ENCODE data around the gene SLC25A23.

DNA sequence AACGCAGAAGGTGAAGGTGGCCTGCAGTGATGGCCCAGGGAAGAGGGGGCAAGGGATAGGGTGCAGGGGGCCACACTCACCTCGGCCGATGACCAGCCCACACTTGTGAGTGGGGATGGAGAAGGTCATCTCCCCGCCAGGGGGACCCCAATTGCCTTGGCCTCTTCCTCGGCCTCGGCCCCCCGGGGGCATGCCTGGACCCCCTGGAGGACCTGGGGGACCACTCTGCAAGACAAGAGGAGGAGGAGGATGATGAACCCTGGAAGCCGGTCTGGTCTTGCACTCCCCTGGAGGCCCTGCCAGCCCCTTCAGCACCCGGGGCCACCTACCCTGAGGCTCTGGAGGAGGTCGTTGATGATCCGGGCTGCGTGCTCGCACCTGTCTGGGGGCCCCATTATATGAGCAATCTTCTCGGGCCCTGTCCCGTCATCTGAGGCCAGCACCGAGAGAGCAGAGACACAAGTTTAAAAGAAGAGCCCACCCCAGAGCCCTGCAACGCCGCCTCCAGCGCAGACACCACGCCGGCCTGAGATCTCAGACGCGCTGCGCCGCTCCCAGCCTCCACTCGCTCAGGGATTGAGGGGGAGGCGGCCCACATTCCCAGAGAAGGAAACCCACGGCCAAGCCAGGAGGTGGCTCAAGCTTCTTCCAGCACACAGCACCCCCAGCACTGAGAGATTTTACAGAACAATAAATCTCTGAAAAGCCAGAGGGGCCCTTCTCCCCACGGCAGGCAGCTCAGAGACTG lies 42.8 kb downstream of the SLC25A23 start:
- no peak for TF ChIP-seq RCOR1 (IDR thresholded peaks at IDR 0.05; ENCODE audit: insufficient replicate concordance, low read length)
- no peak for TF ChIP-seq POLR2A (IDR thresholded peaks at IDR 0.05; ENCODE audit: low read depth, low read length)
- TF ChIP-seq, protein P1, sequence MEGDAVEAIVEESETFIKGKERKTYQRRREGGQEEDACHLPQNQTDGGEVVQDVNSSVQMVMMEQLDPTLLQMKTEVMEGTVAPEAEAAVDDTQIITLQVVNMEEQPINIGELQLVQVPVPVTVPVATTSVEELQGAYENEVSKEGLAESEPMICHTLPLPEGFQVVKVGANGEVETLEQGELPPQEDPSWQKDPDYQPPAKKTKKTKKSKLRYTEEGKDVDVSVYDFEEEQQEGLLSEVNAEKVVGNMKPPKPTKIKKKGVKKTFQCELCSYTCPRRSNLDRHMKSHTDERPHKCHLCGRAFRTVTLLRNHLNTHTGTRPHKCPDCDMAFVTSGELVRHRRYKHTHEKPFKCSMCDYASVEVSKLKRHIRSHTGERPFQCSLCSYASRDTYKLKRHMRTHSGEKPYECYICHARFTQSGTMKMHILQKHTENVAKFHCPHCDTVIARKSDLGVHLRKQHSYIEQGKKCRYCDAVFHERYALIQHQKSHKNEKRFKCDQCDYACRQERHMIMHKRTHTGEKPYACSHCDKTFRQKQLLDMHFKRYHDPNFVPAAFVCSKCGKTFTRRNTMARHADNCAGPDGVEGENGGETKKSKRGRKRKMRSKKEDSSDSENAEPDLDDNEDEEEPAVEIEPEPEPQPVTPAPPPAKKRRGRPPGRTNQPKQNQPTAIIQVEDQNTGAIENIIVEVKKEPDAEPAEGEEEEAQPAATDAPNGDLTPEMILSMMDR (conservative IDR thresholded peaks at IDR 0.05; ENCODE audit: low read depth, low read length) = no peak
- TF ChIP-seq, protein P2, sequence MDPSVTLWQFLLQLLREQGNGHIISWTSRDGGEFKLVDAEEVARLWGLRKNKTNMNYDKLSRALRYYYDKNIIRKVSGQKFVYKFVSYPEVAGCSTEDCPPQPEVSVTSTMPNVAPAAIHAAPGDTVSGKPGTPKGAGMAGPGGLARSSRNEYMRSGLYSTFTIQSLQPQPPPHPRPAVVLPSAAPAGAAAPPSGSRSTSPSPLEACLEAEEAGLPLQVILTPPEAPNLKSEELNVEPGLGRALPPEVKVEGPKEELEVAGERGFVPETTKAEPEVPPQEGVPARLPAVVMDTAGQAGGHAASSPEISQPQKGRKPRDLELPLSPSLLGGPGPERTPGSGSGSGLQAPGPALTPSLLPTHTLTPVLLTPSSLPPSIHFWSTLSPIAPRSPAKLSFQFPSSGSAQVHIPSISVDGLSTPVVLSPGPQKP (IDR thresholded peaks at IDR 0.05; ENCODE audit: borderline replicate concordance, low read depth, low read length) = no peak
- TF ChIP-seq CEBPB (IDR thresholded peaks at IDR 0.05; ENCODE audit: low read depth, low read length) = no peak
